HG02571 (cell line): ENCODE measurements around the gene XYLT1.

Source experiments
- ATAC-seq: cut with Tn5 transposase; IDR thresholded peaks from one replicate; pipeline ENCODE4 v1.9.1; 2021; ENCODE audit warnings: mild to moderate bottlenecking, moderate library complexity; ENCODE audit not compliant: unreplicated experiment

XYLT1 gene

GRCh38 chr16:17459903-17460521 is 10.7 kb downstream of the XYLT1 start:
- no peak for ATAC-seq

DNA sequence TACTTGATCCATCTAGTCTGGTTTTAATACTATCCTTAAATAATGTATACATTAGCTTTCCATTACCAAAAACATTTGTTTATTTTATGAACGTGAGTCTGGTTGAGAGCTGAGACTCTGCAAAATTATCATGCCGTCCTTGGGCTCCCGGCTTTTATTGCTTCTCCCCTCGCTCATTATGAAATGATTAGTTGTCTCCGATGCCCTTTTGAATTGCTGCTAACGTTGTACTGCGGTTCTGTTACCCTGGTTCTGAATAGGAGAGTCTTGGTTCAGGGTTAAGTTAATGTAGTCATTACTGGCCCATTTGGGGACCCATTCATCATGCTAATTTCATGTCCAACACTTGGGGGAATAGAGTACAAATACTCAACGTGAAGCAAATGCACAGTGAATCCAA is 12.8 kb downstream of the XYLT1 start:
- ATAC-seq = no peak

DNA sequence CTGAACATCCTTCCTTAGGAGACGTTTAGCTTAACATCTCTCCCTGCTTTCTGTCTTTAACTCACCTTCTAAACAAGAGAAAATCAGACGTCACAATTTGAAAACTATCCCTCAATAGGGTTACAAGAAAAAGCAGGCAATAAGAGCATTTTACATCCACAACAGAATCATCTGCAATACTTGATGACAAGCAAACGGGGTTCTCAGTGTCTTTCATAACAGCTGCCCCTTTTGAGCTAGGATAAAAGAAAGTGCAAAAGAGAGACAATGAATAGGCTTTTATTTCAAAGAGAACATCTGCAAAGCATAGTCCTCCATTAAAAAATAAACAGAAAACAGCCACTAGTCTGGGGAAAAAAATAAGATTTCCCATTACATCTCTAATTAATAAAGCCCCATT is 13.2 kb downstream of the XYLT1 start:
- ATAC-seq = no peak

GRCh38 chr16:17454162-17454730 is 16.5 kb downstream of the XYLT1 start:
- no peak for ATAC-seq

DNA sequence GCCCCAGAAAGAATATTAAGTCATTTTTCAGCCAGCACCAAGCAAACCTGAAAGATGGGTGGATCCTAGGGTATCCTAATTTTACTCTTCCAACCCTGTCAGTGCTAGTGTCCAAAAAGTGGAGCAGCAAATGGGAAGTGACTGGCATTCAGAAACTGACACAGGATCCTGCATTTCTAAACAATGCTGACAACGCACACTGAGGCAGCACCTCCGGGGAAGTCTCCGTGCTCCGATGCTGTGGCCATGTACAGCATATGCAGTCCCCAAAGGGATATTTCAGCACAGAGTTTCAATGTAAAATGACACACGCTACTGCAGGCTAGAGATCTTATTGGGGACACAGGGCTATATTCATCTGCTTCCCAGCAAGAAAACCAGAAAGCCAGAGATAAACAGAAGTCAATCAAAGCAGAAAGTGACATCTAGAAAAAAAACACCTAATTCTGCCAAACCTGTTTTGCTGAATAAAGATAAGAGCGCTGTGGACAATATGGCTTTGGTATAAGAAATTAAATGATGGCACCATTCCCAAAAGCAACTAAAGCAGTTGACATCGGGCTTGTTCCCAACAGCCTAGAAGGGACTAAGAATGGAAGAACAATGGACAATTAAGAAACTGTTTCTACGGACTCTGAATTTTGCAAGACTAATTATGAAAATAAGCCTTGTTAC is 17.3 kb downstream of the XYLT1 start:
- ATAC-seq = no peak

DNA sequence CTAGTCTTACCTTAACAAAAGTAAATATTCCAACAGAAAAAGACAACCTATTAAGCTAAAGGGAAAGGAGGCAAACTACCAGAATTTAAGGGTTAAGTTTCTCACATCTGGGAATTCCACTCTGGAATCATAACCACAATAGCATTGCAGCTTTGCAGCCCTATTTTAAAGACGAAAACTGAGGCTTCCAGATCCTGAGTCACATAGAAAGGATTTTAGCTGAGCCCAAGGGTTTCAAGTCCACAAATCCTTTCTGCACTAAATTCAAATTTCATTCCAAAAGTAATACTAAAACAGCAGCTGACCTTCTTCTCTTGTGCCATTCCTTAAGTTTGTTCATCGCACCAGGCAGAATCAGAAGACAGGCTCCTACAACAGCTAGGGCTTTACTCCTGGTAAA is 17.8 kb downstream of the XYLT1 start:
- no peak for ATAC-seq

GRCh38 chr16:17451843-17452242 is 18.9 kb downstream of the XYLT1 start:
- no peak for ATAC-seq

DNA sequence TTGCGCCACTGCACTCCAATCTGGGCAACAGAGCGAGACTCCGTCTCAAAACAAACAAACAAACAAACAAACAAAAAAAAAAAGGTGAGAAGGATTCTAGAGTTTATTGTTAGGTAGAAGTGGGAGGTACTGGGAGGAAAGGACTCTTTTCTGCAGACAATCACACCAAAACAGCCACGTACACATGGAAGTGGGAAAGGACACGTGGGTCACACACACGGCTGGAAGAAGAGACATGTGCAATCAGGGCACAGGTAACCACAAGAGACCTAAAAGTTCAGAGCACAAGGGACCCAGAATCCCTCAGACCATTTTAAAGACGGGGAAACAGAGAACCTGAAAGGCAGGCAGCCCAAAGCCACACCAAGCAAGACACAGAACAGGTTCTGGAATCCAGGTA is 20.5 kb downstream of the XYLT1 start:
- ATAC-seq = no peak

DNA sequence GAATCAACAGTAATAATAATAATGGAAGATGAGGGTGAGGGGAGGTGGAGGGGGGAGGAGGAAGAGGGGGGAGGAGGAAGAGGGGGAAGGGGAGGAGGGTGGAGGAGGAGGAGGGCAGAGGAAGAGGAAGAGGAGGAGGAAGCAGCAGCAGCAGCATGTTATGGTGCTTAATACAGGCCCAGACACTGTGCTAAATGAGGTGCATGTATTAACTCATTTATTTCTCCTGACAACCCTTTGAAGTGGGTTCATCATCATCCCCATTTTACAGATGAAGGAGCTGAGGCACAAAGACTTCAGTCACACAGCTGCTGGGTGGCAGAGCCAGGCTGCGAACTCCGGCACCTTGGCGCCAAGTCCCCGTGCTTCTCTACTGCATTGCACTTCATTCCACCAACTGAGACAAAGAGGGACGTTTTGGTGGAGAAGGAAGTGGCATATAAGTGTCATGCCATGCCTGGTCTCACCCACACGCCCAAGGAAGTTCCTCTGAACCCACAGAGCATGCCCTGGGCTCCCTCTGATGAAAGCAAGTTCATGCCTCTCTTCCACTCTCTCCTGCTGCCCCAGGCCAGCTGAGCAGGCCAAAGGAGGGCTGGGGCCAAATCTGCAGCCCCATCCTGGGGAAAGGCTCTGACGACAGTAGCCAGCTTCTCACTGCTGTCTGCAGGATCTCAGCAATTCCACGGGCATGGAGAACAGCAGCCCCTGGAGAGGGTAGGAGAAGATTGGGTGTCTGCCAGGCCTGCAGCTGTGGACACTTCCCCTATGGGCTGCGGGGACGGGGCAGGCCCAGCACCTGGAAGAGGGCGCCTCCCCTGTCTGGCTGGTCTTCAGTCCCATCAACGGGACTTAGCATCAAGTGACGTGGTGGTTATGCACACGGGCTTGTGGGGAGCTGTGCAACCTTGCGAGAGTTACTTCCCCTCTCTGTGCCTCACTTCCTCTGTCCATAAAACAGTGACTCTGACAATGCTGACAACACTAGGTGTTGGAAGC is 21.8 kb downstream of the XYLT1 start:
- no peak for ATAC-seq

DNA sequence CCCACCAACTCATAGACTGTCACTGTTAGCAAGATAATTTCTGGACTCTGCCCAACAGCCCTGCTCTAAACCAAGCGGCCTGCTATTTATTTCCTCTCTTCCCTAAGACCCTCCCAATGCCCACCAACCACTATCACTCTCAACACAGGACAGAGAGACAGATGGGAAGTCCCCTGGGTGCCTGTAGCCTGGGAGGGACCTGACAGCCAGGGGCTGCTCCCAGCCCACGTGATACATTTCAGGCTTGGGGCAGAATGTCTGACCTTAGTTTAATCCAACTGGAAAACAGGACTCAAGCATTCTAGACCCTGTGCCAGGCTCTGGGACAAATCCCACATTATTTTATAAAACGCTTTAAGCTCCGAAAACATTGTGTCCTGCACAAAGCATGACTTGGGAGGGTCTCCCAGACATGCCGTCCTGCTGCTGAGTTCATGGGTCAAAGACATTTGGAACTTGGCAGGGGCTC is 23.6 kb downstream of the XYLT1 start:
- no peak for ATAC-seq

DNA sequence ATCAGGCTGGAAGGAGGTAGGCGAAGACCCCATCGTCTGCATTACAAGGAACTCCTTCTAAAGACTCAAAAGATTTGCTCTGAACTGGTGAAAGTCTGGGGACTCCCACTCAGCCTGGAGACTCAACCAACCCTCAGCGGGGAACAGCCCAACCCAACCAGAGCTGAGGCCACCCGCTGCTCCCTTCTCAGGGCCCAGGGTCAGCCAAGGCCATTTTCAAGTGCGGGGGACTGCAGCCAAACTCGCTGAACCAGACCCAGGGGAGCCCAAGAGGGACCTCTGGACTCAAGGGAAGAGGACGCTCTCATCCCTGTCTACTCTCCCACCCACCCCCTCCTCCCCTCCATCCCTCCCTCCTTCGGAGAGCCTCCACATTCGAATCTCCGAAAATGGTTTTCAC is 24.1 kb downstream of the XYLT1 start:
- ATAC-seq = no peak

- no peak for ATAC-seq
Measured at GRCh38 chr16:17445421-17445820, 25.3 kb downstream of the XYLT1 start.

DNA sequence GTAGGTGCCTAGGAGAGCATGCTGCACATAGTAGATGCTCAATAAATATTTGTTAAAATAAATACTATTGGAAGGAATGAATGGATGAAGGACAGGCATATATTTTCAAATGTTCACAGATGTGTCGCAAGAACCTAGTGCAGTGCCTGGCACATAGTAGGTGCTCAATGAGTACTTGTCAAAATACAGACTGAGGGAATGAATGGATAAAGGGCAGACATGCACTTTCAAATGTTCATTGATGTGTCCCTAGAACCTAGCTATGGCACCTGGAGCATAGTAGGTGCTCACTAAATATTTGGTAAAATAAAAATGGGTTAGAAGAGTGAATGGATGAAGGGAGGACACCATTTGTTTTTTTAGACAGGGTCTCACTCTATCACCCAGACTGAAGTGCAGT is 26.1 kb downstream of the XYLT1 start:
- no peak for ATAC-seq

GRCh38 chr16:17440131-17440530 is 30.6 kb downstream of the XYLT1 start:
- ATAC-seq = no peak

- no peak for ATAC-seq
Measured at GRCh38 chr16:17439580-17439979, 31.2 kb downstream of the XYLT1 start.

GRCh38 chr16:17437981-17438380 is 32.8 kb downstream of the XYLT1 start:
- no peak for ATAC-seq

GRCh38 chr16:17437127-17437720 is 33.5 kb downstream of the XYLT1 start:
- no peak for ATAC-seq

GRCh38 chr16:17435318-17435717 is 35.4 kb downstream of the XYLT1 start:
- ATAC-seq = no peak

DNA sequence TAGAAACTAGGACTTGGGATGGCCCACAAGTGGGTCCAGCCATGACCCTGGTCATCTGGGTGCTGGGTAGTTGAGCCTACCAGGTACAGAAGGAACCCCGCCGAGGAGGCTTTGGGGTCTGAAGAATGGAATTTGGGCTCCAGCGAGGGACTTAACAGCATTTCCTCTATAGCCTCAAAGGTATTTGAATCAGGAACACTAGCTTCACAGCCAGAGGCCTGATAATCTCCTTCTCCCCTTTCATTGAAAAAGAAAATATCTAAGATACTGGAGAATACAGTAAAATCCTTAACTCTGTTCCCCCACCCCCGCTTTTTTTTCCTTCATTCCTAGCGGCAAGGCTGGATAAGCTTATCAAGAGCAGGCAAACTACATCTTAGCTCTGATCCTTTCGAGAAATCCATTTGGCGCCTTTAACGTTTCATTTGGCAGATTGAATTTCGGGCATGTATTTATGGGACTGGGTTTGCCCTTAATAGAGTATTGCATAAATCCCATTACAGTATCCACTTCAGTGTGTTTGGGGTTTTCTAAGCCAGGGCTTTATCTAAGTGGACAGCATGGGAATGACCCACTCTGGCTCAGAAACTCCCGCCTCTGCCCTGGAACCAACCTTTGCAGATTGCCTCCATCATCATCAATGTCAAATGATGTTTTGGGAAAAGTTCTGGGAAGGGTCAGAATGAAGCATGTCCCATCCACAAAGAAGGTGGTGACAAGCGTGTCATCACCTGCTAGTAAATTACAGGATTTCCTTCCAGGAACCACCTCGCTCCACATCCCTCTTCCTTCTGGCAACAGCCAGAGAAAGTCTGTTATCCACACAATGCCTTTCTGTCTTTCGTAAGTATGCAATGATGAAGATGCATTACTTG is 36.9 kb downstream of the XYLT1 start:
- ATAC-seq = no peak
